Body of pancreas (tissue), 4 donors: ENCODE measurements around the gene RNASEH2A.

Experiments used
- CTCF ChIP-seq, 7 experiments: fragments of 450-650 bp in 4 of 7; fragments of 200-600 bp in 3 of 7; sonication (generic) in 3 of 7; IDR thresholded peaks; one replicate each; pipeline ENCODE4 v1.5.1; 2016 to 2019; ENCODE audit warnings: antibody characterized with exemption in 7 of 7
- POLR2A ChIP-seq, 3 donors: fragments of 450-650 bp; IDR thresholded peaks; one replicate each; pipeline ENCODE4 v1.6.1; 2016; ENCODE audit warnings: antibody characterized with exemption in 3 of 3, mild to moderate bottlenecking in 2 of 3

GRCh38 chr19:12783291-12783848 is 23.0 kb upstream of the RNASEH2A start:
- no peak for TF ChIP-seq POLR2A (IDR thresholded peaks at IDR 0.05)
- peak in 1 of 7 experiments; percentile 4 for TF ChIP-seq CTCF (IDR thresholded peaks at IDR 0.05)
